Smooth muscle cell (in vitro differentiated cells): ENCODE data around the gene JAGN1. TPM values are rescaled to one million over a fixed set of nuclear protein-coding genes. Genes with fewer than 3 reads are reported as not detected.

ENCODE experiments used
- DNase-seq: peaks from one replicate; lab custom pipeline; 2025; ENCODE audit not compliant: unreplicated experiment; lab: John Stamatoyannopoulos, UW
- H2AFZ ChIP-seq: fragments of 200-600 bp; sonication (generic); 2 replicates; pipeline ENCODE4 v1.6.0; 2016; ENCODE audit warnings: antibody characterized with exemption, low read depth, mild to moderate bottlenecking
- H3F3A ChIP-seq: fragments of 200-600 bp; sonication (generic); 2 replicates; pipeline ENCODE4 v1.6.0; 2017; ENCODE audit warnings: antibody characterized with exemption, low read depth
- H3K27ac ChIP-seq: fragments of 200-600 bp; sonication (generic); 2 replicates; pipeline ENCODE4 v1.5.1; 2016; ENCODE audit warnings: low read depth, mild to moderate bottlenecking
- H3K27me3 ChIP-seq: fragments of 200-600 bp; sonication (generic); 2 replicates; pipeline ENCODE4 v1.6.1; 2016; ENCODE audit warnings: low read depth, mild to moderate bottlenecking
- H3K36me3 ChIP-seq: fragments of 200-600 bp; sonication (generic); 2 replicates; pipeline ENCODE4 v1.5.1; 2016; ENCODE audit warnings: low read depth
- H3K4me1 ChIP-seq: fragments of 200-600 bp; sonication (generic); 2 replicates; pipeline ENCODE4 v1.5.1; 2016; ENCODE audit warnings: low read depth
- H3K4me2 ChIP-seq: fragments of 200-600 bp; sonication (generic); 2 replicates; pipeline ENCODE4 v1.6.0; 2016; ENCODE audit warnings: mild to moderate bottlenecking
- H3K4me3 ChIP-seq: fragments of 200-600 bp; sonication (generic); 2 replicates; pipeline ENCODE4 v1.5.1; 2016; ENCODE audit warnings: mild to moderate bottlenecking
- H3K79me2 ChIP-seq: fragments of 200-600 bp; sonication (generic); 2 replicates; pipeline ENCODE4 v1.6.0; 2016; ENCODE audit warnings: low read depth, mild to moderate bottlenecking
- H3K9ac ChIP-seq: fragments of 200-600 bp; sonication (generic); 2 replicates; pipeline ENCODE4 v1.6.0; 2016; ENCODE audit warnings: low read depth
- H3K9me3 ChIP-seq: fragments of 200-600 bp; sonication (generic); replicated peaks from 2 replicates; pipeline ENCODE4 v1.5.1; 2016; ENCODE audit warnings: low read depth
- H4K20me1 ChIP-seq: fragments of 200-600 bp; sonication (generic); 2 replicates; pipeline ENCODE4 v1.6.0; 2016; ENCODE audit warnings: low read depth
- WGBS: methylation state at CpG from one replicate; pipeline ENCODE4 v1.1.7; 2016; ENCODE audit warnings: low lambda C conversion rate; 5-methylcytosine and 5-hydroxymethylcytosine counted together
- polyA plus RNA-seq: library from polyadenylated mRNA; unstranded; fragments of >200 nt; fragmentation: Nextera tagmentation; extraction: Ambion mirVana; gene quantifications from 2 replicates; pipeline ENCODE4 v1.2.1, GENCODE V29; 2016
- total RNA-seq: library from RNA; depleted of rRNA; stranded (reverse); fragments of >200 nt; gene quantifications from 2 replicates; pipeline ENCODE4 v1.2.3, GENCODE V29; 2014
- TF ChIP-seq, protein P1 (sequence below): fragments of 200-600 bp; sonication (generic); IDR thresholded peaks from 2 replicates; pipeline ENCODE4 v1.5.1; 2017; ENCODE audit warnings: borderline replicate concordance, mild to moderate bottlenecking, antibody characterized with exemption; ENCODE audit not compliant: insufficient read depth, poor library complexity, severe bottlenecking

Gene JAGN1
- total and polyA plus RNA-seq, 2 experiments from 2014 or later: 36.8 to 37.3 TPM

DNA sequence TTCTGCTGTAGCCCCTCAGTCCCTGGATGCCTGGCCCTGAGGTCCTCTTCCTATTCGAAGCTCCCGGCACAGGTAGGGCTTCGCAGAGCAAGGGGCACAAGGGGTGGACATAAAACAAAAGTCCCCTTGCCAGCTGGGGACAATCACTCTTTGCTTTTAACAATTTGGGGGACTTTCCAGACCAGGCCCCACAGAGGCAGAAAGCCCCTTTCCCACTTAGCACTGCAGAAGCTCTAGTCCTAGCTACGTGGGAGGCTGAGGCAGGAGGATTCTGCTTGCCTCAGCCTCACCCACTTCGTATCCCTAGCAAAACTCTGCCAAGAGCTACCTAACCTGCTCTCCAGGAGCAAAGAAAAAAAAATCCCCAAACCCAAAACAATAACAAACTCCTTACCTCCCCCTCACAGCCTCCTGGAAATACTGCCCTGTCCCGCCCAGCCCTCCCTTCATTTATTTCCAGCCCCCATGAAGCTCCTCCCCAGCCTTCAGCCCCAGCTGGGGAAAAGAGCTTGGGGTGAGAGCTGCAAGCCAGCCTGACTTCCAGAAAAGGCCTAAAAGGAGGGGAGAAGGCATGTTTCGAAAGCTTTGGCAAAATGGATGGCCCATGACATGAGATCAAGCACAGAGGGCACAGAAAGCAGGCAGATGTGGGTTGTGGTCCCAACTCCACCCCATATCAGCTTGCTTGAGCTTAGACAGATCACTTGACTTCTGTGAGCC, 10.4 kb upstream of the JAGN1 start, which contains the start of gene CIDEC:
Gene CIDEC, minus strand, starts transcription at position 424 of the 720 bp plus-strand sequence. CDS start 1,767 bp downstream, outside the sequence.
- Histone ChIP-seq H3K36me3 (no peaks in the 10 kb centered on the region), H3K4me2 (no peak within 1 kb of the TSS), H3K27me3 (no peaks in the 10 kb centered on the region), H2AFZ (no peak within 1 kb of the TSS), H3F3A (peaks cover 14% of the 10 kb centered on the region), H3K4me3 (no peak within 1 kb of the TSS), H4K20me1 (no peaks in the 10 kb centered on the region), H3K79me2 (no peaks in the 10 kb centered on the region), H3K4me1 (peaks cover 6% of the 10 kb centered on the region), H3K9ac (no peak within 1 kb of the TSS), H3K27ac (no peak within 1 kb of the TSS), H3K9me3 (no peaks in the 10 kb centered on the region)
- TF ChIP-seq, protein P1, sequence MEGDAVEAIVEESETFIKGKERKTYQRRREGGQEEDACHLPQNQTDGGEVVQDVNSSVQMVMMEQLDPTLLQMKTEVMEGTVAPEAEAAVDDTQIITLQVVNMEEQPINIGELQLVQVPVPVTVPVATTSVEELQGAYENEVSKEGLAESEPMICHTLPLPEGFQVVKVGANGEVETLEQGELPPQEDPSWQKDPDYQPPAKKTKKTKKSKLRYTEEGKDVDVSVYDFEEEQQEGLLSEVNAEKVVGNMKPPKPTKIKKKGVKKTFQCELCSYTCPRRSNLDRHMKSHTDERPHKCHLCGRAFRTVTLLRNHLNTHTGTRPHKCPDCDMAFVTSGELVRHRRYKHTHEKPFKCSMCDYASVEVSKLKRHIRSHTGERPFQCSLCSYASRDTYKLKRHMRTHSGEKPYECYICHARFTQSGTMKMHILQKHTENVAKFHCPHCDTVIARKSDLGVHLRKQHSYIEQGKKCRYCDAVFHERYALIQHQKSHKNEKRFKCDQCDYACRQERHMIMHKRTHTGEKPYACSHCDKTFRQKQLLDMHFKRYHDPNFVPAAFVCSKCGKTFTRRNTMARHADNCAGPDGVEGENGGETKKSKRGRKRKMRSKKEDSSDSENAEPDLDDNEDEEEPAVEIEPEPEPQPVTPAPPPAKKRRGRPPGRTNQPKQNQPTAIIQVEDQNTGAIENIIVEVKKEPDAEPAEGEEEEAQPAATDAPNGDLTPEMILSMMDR: no peak
- DNase-seq: no peak
- 89% methylated on average over 7 of the region's 7 CpGs for WGBS

DNA sequence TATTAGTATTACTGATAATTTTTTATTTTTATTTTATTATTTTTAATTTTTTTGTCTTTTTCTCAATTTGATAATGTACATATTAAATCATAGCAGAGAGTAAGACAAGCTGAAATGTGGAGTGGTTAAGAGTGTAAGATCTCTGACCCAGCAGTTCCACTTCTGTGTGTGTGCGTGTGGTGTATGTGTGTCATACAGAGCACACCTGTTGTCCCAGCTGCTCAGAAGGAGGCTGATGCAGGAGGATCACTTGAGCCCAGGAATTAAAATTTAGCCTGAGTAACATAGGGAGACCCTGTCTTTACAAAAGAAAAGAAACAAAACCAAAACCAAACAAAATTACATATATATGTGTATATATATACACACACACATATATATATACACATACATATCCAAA, 9.0 kb upstream of the JAGN1 start:
- Histone ChIP-seq H2AFZ (no peak overlapping the region), H3K4me1 (peaks cover 6% of the 10 kb centered on the region), H4K20me1 (no peaks in the 10 kb centered on the region), H3K9me3 (no peaks in the 10 kb centered on the region), H3K9ac (no peak overlapping the region), H3K79me2 (no peaks in the 10 kb centered on the region), H3K4me2 (no peak overlapping the region), H3F3A (peaks cover 20% of the 10 kb centered on the region), H3K27me3 (no peaks in the 10 kb centered on the region), H3K27ac (no peak overlapping the region), H3K36me3 (no peaks in the 10 kb centered on the region), H3K4me3 (no peak overlapping the region)
- TF ChIP-seq, protein P1: no peak
- no peak for DNase-seq
- WGBS: 93% methylated on average over 1 of the region's 1 CpG

DNA sequence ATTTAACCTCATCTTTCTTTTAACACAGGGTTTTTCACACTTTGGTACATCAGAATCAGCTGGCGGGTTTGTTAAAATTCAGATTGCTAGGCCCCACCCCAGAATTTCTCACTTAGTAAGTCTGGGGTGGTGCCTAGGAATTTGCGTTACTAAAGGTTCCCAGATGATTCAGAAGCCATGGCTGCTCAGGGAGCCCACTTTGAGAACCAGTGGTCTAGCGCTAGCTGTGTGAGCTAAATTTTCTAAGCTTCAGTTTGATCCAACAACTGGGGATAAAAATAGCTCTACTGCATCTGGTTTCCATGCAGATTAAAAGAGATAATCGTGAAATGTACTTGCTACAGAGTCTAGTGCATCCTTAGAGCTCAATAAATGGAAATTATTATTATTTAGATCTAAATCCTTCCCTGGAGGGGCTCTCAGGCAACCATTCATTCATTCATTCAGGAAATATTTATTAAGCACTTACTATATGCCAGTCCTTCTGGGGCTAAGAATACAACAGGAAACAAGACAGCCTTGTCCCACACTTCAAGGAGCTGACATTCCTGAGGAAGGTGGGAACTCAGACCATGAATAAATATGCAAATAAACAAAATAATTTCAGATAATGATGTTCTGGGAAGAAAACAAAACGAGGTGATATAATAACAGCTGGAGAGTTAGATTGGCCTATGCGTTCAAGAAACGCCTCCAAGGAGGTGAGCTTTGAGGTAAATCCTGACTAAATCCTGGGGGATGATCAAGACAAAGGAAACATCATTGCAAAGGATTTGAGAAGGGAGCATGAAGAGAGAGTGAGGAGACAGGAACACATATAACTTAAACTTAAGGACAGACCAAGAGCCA, 6.5 kb upstream of the JAGN1 start:
- H4K20me1 ChIP-seq: no peaks in the 10 kb centered on the region
- no peak overlapping the region for H3K4me3 ChIP-seq
- H3K9ac ChIP-seq: peak overlapping the region; percentile 51
- H3K36me3 ChIP-seq: no peaks in the 10 kb centered on the region
- H3K27me3 ChIP-seq: no peaks in the 10 kb centered on the region
- no peaks in the 10 kb centered on the region for H3K79me2 ChIP-seq
- TF ChIP-seq, protein P1: no peak
- peak overlapping the region; percentile 96 for H3K27ac ChIP-seq
- no peak overlapping the region for H2AFZ ChIP-seq
- no peaks in the 10 kb centered on the region for H3K9me3 ChIP-seq
- H3F3A ChIP-seq: peaks cover 20% of the 10 kb centered on the region
- 22% methylated on average over 7 of the region's 7 CpGs for WGBS
- H3K4me2 ChIP-seq: peak overlapping the region; percentile 74
- DNase-seq: no peak
- peaks cover 6% of the 10 kb centered on the region for H3K4me1 ChIP-seq
